ENCODE measurements around the gene GNLY.
"Not testable (repeated sequence)": the region's sequence is repeated elsewhere in the genome, so short reads cannot be mapped to it uniquely, and the experiment has no call there.

Gene GNLY

DNA sequence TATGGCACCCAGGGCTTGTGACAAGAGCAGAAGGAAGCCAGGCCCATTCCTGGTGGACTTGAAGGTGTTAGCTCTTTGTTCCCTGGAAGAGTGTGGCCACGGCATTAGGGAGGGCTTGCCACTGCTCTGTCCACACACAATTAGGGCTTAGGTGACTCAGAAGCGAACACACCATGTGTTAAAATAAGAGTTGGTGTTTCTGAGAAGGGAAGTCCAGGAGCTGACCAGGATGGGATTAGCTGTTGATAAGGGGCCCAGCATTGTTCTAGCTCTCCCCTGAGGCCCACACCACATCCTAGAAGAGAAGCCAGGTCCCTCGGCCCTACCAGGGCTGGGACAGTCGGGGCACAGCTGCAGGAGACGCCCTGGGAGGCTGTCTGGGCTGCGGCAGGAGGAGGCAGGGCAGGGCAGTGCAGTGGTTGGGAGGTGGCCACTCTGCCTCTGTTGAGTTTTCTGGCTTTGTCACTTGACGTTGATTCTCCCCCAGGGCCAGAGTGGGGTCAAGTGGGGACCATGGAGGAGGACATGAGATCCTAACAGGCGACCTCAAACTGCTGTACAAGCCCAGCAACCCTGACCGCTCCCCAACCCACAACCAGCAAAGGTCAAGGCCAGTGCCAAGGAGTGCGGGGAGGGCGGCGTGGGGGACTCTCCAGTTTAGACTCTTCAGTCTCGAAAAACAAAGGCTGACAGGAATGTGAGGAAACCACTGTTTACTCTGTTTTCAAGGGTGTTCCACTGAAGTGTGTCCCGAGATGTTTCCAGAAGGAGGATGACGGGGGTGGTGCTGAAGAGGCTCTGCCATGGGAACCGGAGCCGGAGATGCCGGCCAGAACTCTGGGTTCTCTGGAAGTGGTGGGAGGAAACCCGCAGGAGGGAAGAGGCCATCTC, 16.8 kb downstream of the GNLY start:
- no peak for DNase-seq (ENCODE audit: low spot score)

- DNase-seq (ENCODE audit: low spot score): no peak
These were observed 17.5 kb downstream of the GNLY start for GRCh38 chr2:85711578-85712060.

GRCh38 chr2:85712336-85712735, 18.2 kb downstream of the GNLY start:
- no peak for DNase-seq (ENCODE audit: low spot score)

- no peak for DNase-seq (ENCODE audit: low spot score)
These were observed 18.9 kb downstream of the GNLY start for GRCh38 chr2:85712849-85713612.

- no peak for DNase-seq (ENCODE audit: low spot score)
These were observed 19.7 kb downstream of the GNLY start for GRCh38 chr2:85713836-85714235.

- not testable (repeated sequence) for DNase-seq (ENCODE audit: low spot score)
These were observed 20.3 kb downstream of the GNLY start for GRCh38 chr2:85714421-85714820.

- no peak for DNase-seq (ENCODE audit: low spot score)
These were observed 20.7 kb downstream of the GNLY start for GRCh38 chr2:85714841-85715240.

DNA sequence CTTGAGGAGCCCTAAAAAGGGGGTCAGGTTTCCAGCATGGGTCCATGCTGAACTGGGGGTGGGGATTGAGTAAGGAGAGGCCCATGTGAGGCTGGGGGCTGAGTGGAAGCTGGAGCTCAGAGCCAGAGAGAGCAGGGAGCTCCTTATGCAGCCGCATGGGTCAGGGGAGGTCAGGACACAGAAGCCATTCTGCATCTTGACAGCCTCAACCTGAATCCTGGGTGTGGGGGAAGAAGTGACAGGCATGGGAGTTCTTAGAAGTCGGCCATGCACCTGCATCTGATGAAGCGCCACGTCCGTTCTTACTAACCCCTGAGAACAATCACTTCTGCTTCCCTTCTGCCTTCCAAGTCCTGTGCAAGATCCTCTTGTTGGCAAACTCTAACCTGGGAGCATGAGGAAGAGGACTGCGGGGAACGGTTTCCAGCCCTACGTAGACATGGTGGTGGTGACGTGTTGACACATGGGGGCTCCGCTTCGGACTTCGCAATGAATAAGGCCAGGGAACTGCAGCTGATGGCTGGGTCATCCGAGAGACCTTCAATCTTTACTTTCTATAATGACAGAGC, 22.3 kb downstream of the GNLY start:
- no peak for DNase-seq (ENCODE audit: low spot score)

- no peak for DNase-seq (ENCODE audit: low spot score)
These were observed 23.3 kb downstream of the GNLY start for GRCh38 chr2:85717308-85718008.

DNA sequence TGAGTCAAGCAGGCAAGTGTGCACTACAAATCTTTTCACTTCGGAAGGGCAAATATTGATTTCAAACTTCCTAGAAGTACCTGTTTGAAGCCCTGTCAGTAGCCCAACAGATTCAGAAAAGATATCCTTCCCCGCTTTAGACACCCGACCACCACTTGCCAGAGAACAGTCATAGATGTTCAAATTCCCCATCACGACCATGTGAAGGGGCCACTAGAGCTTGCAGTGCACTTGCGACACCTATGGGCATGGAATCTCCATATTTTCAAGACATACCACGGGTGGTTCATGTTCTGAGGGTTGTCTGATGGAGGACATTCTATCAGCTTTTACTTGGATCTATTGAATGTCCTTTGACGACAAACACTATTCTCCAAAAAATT, 23.8 kb downstream of the GNLY start:
- no peak for DNase-seq (ENCODE audit: low spot score)

GRCh38 chr2:85718885-85719492, 24.8 kb downstream of the GNLY start:
- no peak for DNase-seq (ENCODE audit: low spot score)

DNA sequence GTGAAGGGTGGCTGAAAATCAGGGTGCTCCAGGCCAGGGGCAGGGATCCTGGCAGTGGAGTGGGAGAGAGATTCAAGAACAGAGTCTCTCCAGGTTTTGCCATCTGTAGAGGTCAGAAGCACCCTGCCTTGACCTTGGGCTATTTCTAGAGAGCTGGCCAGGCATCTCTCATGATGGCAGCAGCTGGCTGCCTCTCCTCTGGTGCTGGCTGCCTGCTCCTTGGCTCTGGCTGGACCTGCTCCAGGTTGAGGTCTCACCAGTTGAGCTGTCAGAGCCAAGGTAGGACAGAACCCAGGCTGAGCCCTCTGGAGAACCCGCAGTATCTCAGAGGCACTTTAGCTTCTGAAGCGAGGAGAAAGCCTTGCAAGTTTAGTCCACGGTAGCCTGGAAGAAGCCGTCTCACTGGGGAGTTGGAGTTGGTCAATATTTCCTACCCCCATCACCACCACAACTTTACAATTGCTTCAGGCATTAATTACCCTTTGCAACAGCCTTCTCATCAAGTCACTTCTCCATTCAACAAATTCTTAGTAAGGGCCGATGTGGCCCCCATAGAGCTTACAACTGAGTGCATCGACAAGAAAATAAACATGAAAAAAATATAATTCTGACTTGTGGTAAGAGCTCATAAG, 25.6 kb downstream of the GNLY start:
- DNase-seq (ENCODE audit: low spot score): no peak

DNA sequence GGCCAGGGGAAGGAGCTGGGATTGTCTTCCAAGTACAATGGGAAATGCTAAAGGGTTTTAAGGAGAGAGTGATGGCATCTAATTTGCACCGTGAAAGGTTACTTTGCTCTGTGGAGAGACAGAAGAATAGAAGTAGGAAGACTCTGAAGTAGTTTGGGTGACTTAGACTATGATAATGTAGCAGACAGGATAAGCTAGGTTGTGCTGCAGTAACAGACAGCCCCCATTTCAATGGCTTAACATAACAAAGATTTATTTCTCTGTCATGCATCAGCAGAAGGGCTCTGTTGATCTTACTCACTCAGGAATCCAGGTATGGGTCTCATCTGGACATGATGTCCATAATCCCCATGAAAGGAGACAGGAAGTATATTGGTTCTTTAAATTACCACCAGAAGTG, 26.4 kb downstream of the GNLY start:
- no peak for DNase-seq (ENCODE audit: low spot score)

GRCh38 chr2:85721641-85722040, 27.5 kb downstream of the GNLY start:
- no peak for DNase-seq (ENCODE audit: low spot score)

DNA sequence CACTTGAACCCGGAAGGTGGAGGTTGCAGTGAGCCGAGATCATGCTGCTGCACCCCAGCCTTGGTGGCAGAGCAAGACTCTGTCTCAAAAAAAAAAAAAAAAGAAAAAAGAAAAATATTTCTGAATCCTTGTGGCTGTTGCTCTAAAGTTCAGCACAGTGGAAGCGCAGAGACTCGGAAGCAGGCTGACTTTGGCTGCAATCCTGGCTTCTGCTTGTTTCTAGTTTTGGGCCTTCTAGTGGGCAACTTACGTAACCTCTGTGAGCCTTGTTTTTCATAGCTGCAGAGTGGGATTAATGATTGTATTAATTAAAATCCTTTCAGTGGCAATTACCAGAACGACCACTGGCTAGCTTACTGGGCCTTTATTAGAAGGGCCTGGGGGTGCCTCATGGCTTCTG, 28.4 kb downstream of the GNLY start:
- no peak for DNase-seq (ENCODE audit: low spot score)

- no peak for DNase-seq (ENCODE audit: low spot score)
These were observed 29.7 kb downstream of the GNLY start for GRCh38 chr2:85723707-85724360.

- no peak for DNase-seq (ENCODE audit: low spot score)
These were observed 30.6 kb downstream of the GNLY start for GRCh38 chr2:85724731-85725181.

DNA sequence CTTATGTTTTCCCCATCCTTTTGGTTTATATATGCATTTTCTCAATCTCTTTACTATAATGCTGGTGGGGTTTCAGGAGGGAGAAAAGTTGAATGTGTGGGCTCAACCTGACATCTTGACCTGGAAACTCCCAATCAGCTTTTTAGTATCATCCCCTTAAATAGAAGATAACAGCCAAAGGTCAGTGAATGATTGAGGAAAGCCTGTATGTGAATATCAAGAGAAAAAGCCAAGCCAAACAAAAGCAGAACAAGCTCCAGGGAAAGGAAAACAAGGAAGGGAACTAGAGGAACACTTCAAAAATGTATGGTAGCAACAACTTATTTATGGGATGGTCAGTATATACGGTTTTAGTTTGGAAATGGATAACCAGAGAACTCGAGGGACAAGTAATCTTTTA, 31.3 kb downstream of the GNLY start:
- no peak for DNase-seq (ENCODE audit: low spot score)

DNA sequence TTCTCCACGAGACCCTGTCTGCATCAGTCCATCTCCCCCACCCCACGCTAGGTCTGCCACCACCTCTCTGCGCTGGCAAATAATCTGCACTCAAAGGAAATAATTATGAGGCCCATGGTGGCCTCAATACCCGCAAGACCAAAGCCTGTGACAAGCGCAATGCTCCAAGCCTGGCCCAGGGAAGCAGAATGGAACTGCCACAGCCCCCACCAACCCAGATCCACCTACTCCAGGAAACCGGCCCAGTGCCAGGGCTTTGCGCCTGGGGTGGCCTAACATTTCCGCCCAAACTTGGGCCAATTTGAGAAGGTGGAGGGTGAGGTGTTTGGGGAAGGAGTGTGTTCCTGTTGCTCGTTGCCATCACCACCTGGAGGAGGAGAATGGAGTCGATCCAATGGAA, 33.6 kb downstream of the GNLY start:
- no peak for DNase-seq (ENCODE audit: low spot score)

DNA sequence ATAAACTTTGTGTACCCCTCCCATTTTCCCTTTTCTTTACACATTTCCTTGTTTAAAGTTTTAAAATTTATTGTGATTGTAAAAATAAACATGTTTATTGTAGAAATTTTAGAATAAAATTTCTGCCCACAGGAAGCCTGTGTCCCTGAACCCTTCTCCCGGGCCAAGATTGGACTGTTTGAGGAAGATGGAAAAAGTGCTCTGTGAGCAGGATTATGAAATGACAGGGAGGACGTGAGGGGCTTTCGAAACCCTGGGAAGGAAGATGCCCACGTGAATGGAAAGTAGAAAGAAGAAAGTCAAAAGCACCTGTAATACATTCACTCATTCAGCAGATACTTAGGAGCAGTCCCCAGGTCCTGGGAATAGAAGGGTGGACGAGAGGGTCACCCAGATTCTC, 34.2 kb downstream of the GNLY start:
- no peak for DNase-seq (ENCODE audit: low spot score)
